LoVo (cell line): ENCODE measurements around the gene SLC7A1.
A peak's percentile ranks its signal among the peaks of the same experiment; 100 is the strongest.
"Not testable (repeated sequence)": the region's sequence is repeated elsewhere in the genome, so short reads cannot be mapped to it uniquely, and the experiment has no call there.

Experiments
- DNase-seq: peaks from one replicate; pipeline ENCODE4 v3.0.0-alpha.2; 2016; ENCODE audit warnings: low spot score

Gene SLC7A1

GRCh38 chr13:29595380-29596063 is at the start of gene SLC7A1:
Gene SLC7A1, minus strand, starts transcription at chr13:29595688. Its CDS starts 59,500 bp downstream, at chr13:29536188.
- peak; percentile 88 for DNase-seq

GRCh38 chr13:29640665-29641064 is 45.2 kb upstream of the SLC7A1 start:
- DNase-seq = no peak

- not testable (repeated sequence) for DNase-seq
These were observed 41.3 kb upstream of the SLC7A1 start for GRCh38 chr13:29636831-29637230.

GRCh38 chr13:29624997-29625396 is 29.5 kb upstream of the SLC7A1 start:
- no peak for DNase-seq

- DNase-seq = no peak
These were observed 26.4 kb upstream of the SLC7A1 start for GRCh38 chr13:29621841-29622240.

- no peak for DNase-seq
These were observed 25.7 kb upstream of the SLC7A1 start for GRCh38 chr13:29621051-29621800.

- DNase-seq = no peak
These were observed 24.5 kb upstream of the SLC7A1 start for GRCh38 chr13:29619995-29620394.

GRCh38 chr13:29613101-29613500 is 17.6 kb upstream of the SLC7A1 start:
- no peak for DNase-seq

GRCh38 chr13:29607465-29607864 is 12.0 kb upstream of the SLC7A1 start:
- DNase-seq = no peak

GRCh38 chr13:29605860-29606526 is 10.5 kb upstream of the SLC7A1 start:
- no peak for DNase-seq

GRCh38 chr13:29598321-29598720 is 2.8 kb upstream of the SLC7A1 start:
- DNase-seq = no peak

GRCh38 chr13:29597706-29598105 is 2.2 kb upstream of the SLC7A1 start:
- DNase-seq = no peak

GRCh38 chr13:29597246-29597645 is 1.8 kb upstream of the SLC7A1 start:
- DNase-seq = no peak

GRCh38 chr13:29596064-29596418 is 553 bp upstream of the SLC7A1 start:
- no peak for DNase-seq

- peak; percentile 62 for DNase-seq
These were observed 643 bp downstream of the SLC7A1 start for GRCh38 chr13:29594710-29595379.

GRCh38 chr13:29594303-29594709 is 1.2 kb downstream of the SLC7A1 start:
- DNase-seq = peak; percentile 72

- no peak for DNase-seq
These were observed 1.7 kb downstream of the SLC7A1 start for GRCh38 chr13:29593605-29594297.

GRCh38 chr13:29591310-29591709 is 4.2 kb downstream of the SLC7A1 start:
- no peak for DNase-seq

GRCh38 chr13:29589967-29590366 is 5.5 kb downstream of the SLC7A1 start:
- DNase-seq = no peak

- no peak for DNase-seq
These were observed 6.3 kb downstream of the SLC7A1 start for GRCh38 chr13:29589234-29589633.

GRCh38 chr13:29587645-29588044 is 7.8 kb downstream of the SLC7A1 start:
- DNase-seq = no peak
